Naive thymus-derived CD4-positive, alpha-beta T cell (primary cell): ENCODE data around the gene MYEOV. TPM values are rescaled to one million over a fixed set of nuclear protein-coding genes. Genes with fewer than 3 reads are reported as not detected.

Experiments used
- ATAC-seq: fragments of 150-1000 bp; cut with Tn5 transposase; 2 replicates; pipeline ENCODE4 v1.10.0; 2021; ENCODE audit warnings: mild to moderate bottlenecking, moderate library complexity
- CTCF ChIA-PET: fragments of 350-600 bp; sonication (Branson Sonifier 250); formaldehyde crosslinking; loops from one replicate; lab custom pipeline; 2021; ENCODE audit warnings: antibody characterized with exemption; lab: Charles Lee
- POLR2A ChIA-PET: fragments of 350-600 bp; sonication (Branson Sonifier 250); formaldehyde crosslinking; loops from one replicate; lab custom pipeline; 2021; ENCODE audit warnings: antibody characterized with exemption, inconsistent platforms; lab: Charles Lee
- DNase-seq, 9 donors: peaks; one replicate each; pipeline versions ENCODE4 v3.0.0 to v3.0.0-alpha.2; 2020 to 2022; ENCODE audit warnings: mixed read lengths in 1 of 9
- H3K27ac ChIP-seq: one replicate; pipeline ENCODE4 v1.7.0; 2013; ENCODE audit warnings: mild to moderate bottlenecking, low read depth, low read length, moderate library complexity
- H3K27me3 ChIP-seq, 2 donors: one replicate each; pipeline ENCODE4 v1.7.0; 2013; ENCODE audit warnings: low read length in 2 of 2, mild to moderate bottlenecking in 2 of 2, moderate library complexity in 2 of 2; ENCODE audit not compliant: control insufficient read depth in 2 of 2, insufficient read depth in 2 of 2
- H3K36me3 ChIP-seq, 3 experiments: 1 replicate in 2 of 3; 2 replicates in 1 of 3; pipeline ENCODE4 v1.7.0; 2013; ENCODE audit warnings: low read length in 3 of 3, mild to moderate bottlenecking in 3 of 3, moderate library complexity in 1 of 3; ENCODE audit not compliant: insufficient read depth in 3 of 3, control insufficient read depth in 2 of 3
- H3K4me1 ChIP-seq, 2 donors: one replicate each; pipeline ENCODE4 v1.7.0; 2013; ENCODE audit warnings: low read length in 2 of 2, mild to moderate bottlenecking in 2 of 2, moderate library complexity in 1 of 2; ENCODE audit not compliant: control insufficient read depth in 2 of 2, insufficient read depth in 2 of 2
- H3K4me3 ChIP-seq: 2 replicates; pipeline ENCODE4 v1.7.0; 2013; ENCODE audit warnings: mild to moderate bottlenecking, low read length
- H3K9me3 ChIP-seq, 3 experiments: 1 replicate in 2 of 3; 2 replicates in 1 of 3; pipeline ENCODE4 v1.7.0; 2013; ENCODE audit warnings: low read length in 3 of 3; ENCODE audit not compliant: control insufficient read depth in 2 of 3
- H3K27ac Mint-ChIP-seq, 9 donors: one replicate each; pipeline ENCODE4 v1.8.0; 2020 to 2022; ENCODE audit warnings: mixed read lengths in 9 of 9, mild to moderate bottlenecking in 8 of 9, moderate library complexity in 5 of 9, inconsistent platforms in 2 of 9
- H3K27me3 Mint-ChIP-seq, 5 donors: one replicate each; pipeline ENCODE4 v1.8.0; 2021 to 2022; ENCODE audit warnings: mixed read lengths in 5 of 5, mild to moderate bottlenecking in 1 of 5
- H3K36me3 Mint-ChIP-seq, 5 donors: one replicate each; pipeline ENCODE4 v1.8.0; 2020 to 2022; ENCODE audit warnings: mixed read lengths in 5 of 5, mild to moderate bottlenecking in 3 of 5, inconsistent platforms in 1 of 5
- H3K4me1 Mint-ChIP-seq, 7 donors: one replicate each; pipeline ENCODE4 v1.8.0; 2020 to 2022; ENCODE audit warnings: mixed read lengths in 7 of 7, mild to moderate bottlenecking in 3 of 7, inconsistent platforms in 1 of 7
- H3K4me3 Mint-ChIP-seq, 10 donors: one replicate each; pipeline ENCODE4 v1.8.0; 2020 to 2022; ENCODE audit warnings: mild to moderate bottlenecking in 10 of 10, mixed read lengths in 10 of 10, moderate library complexity in 6 of 10, inconsistent platforms in 2 of 10
- H3K9me3 Mint-ChIP-seq, 11 donors: one replicate each; pipeline ENCODE4 v1.8.0; 2020 to 2022; ENCODE audit warnings: mixed read lengths in 11 of 11, mild to moderate bottlenecking in 4 of 11, inconsistent platforms in 1 of 11, moderate library complexity in 1 of 11
- intact Hi-C, 2 donors: fragments of 100-400 bp; cut with micrococcal nuclease; formaldehyde crosslinking; loops; one replicate each; pipeline ENCODE4 v1.15.1; 2023
- polyA plus RNA-seq, 2 donors: library from polyadenylated mRNA; unstranded; fragments of 300-500 nt; fragmentation: Illumina TruSeq; gene quantifications; one replicate each; pipeline ENCODE4 v1.2.3, GENCODE V29; 2021
- total RNA-seq, 6 experiments: library from RNA in 5 of 6; stranded (reverse) in 5 of 6; gene quantifications; 1 replicate in 5 of 6; 2 replicates in 1 of 6; pipeline ENCODE4 v1.2.3 and lab custom pipeline; 2021 to 2026

MYEOV gene
- total and polyA plus RNA-seq, 7 experiments from 2014 or later = 0.20 to 0.32 TPM; not detected in 5

DNA sequence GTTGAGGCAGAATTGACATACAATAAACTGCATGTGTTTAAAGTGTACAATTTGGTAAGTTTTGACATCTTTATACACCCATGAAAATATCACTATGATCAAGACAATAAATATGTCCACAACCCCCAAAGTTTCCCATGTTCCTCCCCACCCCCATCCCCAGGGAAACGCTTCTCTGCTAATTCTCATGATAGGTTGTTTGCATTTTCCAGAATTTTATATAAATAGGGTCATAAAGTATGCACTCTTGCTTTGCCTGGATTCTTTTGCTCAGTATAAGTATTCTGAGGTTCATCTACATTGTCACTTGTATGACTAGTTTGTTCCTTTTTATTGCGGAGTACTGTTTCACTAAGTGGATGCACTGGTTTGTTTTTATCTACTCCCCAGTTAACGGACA is 35.6 kb downstream of the MYEOV start:
- H3K9me3 ChIP-seq = no peaks in the 10 kb centered on the region
- Mint-ChIP-seq H3K4me3 (no peak overlapping the region), H3K4me1 (peaks cover 0 to 4% (median 0%) of the 10 kb centered on the region in 7 donors), H3K9me3 (peaks cover 0 to 4% (median 0%) of the 10 kb centered on the region in 11 donors), H3K27me3 (peaks cover 0 to 22% (median 0%) of the 10 kb centered on the region in 5 donors), H3K36me3 (peaks cover 0 to 7% (median 0%) of the 10 kb centered on the region in 5 donors), H3K27ac (no peak overlapping the region)
- ChIA-PET CTCF (no interaction called here), POLR2A (no interaction called here)
- no peaks in the 10 kb centered on the region for H3K27me3 ChIP-seq
- intact Hi-C loops = no loop called here
- DNase-seq (no peak), ATAC-seq (no peak)
- H3K36me3 ChIP-seq = no peaks in the 10 kb centered on the region
- H3K4me1 ChIP-seq = no peaks in the 10 kb centered on the region
- no peak overlapping the region for H3K27ac ChIP-seq
- H3K4me3 ChIP-seq = no peak overlapping the region

DNA sequence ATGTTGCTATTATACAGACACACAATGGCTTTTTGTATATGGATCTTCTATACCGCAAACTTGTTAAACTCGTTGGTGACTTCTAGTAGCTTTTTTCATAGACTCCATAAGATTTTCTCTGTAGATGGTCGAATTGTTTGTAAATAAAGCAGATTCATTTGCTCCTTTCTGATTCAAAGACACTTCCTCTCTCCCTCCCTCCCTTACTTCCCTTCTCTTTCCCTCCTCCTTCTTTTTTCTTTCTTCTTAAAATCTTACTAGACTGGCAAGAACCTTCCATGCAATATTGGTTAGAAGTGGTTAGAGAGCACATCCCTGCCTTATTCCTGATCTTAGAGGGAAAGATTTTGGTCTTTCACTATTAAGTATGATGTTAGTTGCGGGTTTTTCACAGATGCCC is 36.4 kb downstream of the MYEOV start:
- Mint-ChIP-seq H3K9me3 (peaks cover 0 to 4% (median 0%) of the 10 kb centered on the region in 11 donors), H3K4me3 (no peak overlapping the region), H3K36me3 (peaks cover 0 to 7% (median 0%) of the 10 kb centered on the region in 5 donors), H3K4me1 (peaks cover 0 to 11% (median 2%) of the 10 kb centered on the region in 7 donors), H3K27me3 (peaks cover 0 to 22% (median 0%) of the 10 kb centered on the region in 5 donors), H3K27ac (no peak overlapping the region)
- ChIA-PET POLR2A (no interaction called here), CTCF (no interaction called here)
- no peaks in the 10 kb centered on the region for H3K9me3 ChIP-seq
- no peak overlapping the region for H3K4me3 ChIP-seq
- H3K36me3 ChIP-seq = no peaks in the 10 kb centered on the region
- H3K27ac ChIP-seq = no peak overlapping the region
- no peaks in the 10 kb centered on the region for H3K4me1 ChIP-seq
- no peaks in the 10 kb centered on the region for H3K27me3 ChIP-seq
- DNase-seq (no peak), ATAC-seq (no peak)
- intact Hi-C loops = no loop called here

DNA sequence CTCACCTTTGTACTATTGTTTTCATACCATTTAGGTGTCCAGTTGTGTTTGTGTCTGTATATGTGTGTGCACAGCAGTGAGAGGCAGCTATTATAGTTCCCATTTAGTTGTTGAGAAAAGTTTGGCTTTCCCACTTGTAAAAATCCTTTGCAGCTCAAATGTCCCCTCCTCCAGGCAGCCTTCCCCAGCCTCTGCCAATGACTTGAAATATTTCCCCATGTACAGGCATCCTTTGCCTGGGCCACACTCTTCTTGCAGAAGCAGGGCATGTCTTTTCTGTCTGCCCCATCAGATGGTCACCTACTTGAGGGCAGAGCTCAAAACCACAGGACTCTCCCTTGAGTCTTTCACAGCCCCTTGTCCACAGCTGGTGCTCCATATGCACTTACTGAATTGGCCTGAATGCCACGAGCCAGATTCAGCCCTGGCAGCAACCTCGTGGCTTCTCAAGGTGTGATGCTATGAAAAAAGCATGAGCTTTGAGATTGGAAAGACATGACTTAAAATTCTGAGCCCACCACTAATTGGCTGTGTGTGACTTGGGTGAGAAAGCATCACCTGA is 39.3 kb downstream of the MYEOV start:
- no peaks in the 10 kb centered on the region for H3K9me3 ChIP-seq
- Mint-ChIP-seq H3K4me3 (no peak overlapping the region), H3K27me3 (peaks cover 0 to 22% (median 0%) of the 10 kb centered on the region in 5 donors), H3K27ac (no peak overlapping the region), H3K4me1 (peaks cover 10 to 39% (median 24%) of the 10 kb centered on the region in 7 donors), H3K36me3 (peaks cover 0 to 7% (median 0%) of the 10 kb centered on the region in 5 donors), H3K9me3 (peaks cover 0 to 4% (median 0%) of the 10 kb centered on the region in 11 donors)
- ATAC-seq = no peak
- peak in 1 of 9 donors; percentile 6 for DNase-seq
- no peak overlapping the region for H3K4me3 ChIP-seq
- no peaks in the 10 kb centered on the region for H3K27me3 ChIP-seq
- intact Hi-C loops = no loop called here
- no peak overlapping the region for H3K27ac ChIP-seq
- H3K4me1 ChIP-seq = peaks cover 12 to 21% of the 10 kb centered on the region in 2 donors
- ChIA-PET CTCF (no interaction called here), POLR2A (no interaction called here)
- no peaks in the 10 kb centered on the region for H3K36me3 ChIP-seq

DNA sequence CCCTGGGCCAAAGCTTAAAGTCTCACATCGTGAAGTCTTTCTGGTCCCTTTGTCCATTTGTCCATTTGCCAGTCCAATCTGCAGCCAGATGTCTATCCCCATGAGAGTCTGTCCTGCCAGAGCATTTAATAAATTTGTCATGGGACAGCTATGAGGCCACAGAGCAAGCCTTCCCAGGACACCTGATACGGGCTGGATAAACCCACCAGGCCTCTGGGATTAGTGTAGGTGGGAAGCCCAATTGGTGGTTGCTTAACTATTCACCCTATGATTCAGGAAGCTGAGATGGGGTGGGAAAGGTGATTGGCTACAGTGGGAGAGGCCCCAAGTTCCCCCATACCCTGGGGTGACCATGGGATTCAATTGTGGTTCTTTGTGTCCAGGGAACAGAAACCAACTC is 39.9 kb downstream of the MYEOV start:
- Mint-ChIP-seq H3K27ac (peak overlapping the region in 3 of 9 donors; percentile 19 to 31 (median 25)), H3K4me3 (no peak overlapping the region), H3K4me1 (peaks cover 14 to 44% (median 29%) of the 10 kb centered on the region in 7 donors), H3K27me3 (peaks cover 0 to 22% (median 0%) of the 10 kb centered on the region in 5 donors), H3K9me3 (peaks cover 0 to 4% (median 0%) of the 10 kb centered on the region in 11 donors), H3K36me3 (peaks cover 0 to 7% (median 0%) of the 10 kb centered on the region in 5 donors)
- Histone ChIP-seq H3K27ac (no peak overlapping the region), H3K9me3 (no peaks in the 10 kb centered on the region), H3K4me3 (no peak overlapping the region), H3K36me3 (no peaks in the 10 kb centered on the region), H3K4me1 (peaks cover 12 to 25% of the 10 kb centered on the region in 2 donors), H3K27me3 (no peaks in the 10 kb centered on the region)
- intact Hi-C loops = no loop called here
- ChIA-PET POLR2A (no interaction called here), CTCF (no interaction called here)
- ATAC-seq (no peak), DNase-seq (peak in 1 of 9 donors; percentile 6)

GRCh38 chr11:69335007-69335780 is 41.2 kb downstream of the MYEOV start:
- Histone ChIP-seq H3K27me3 (no peaks in the 10 kb centered on the region), H3K9me3 (peaks cover 0 to 6% (median 0%) of the 10 kb centered on the region in 3 experiments), H3K4me3 (no peak overlapping the region), H3K27ac (no peak overlapping the region), H3K4me1 (peaks cover 12 to 28% of the 10 kb centered on the region in 2 donors), H3K36me3 (no peaks in the 10 kb centered on the region)
- intact Hi-C loops = loop anchor here in 1 of 2 donors (5.0 kb wide), 1 partner anchor 38 kb away; no protein-coding TSS in a partner anchor
- ATAC-seq = no peak
- peaks cover 0 to 16% (median 0%) of the 10 kb centered on the region in 5 donors for H3K27me3 Mint-ChIP-seq
- H3K27ac Mint-ChIP-seq = peak overlapping the region in 3 of 9 donors; percentile 51 to 83 (median 54)
- H3K36me3 Mint-ChIP-seq = peaks cover 0 to 7% (median 3%) of the 10 kb centered on the region in 5 donors
- ChIA-PET POLR2A (no interaction called here), CTCF (no interaction called here)
- peak in 1 of 9 donors; percentile 16 for DNase-seq
- peaks cover 21 to 53% (median 38%) of the 10 kb centered on the region in 7 donors for H3K4me1 Mint-ChIP-seq
- peaks cover 0 to 11% (median 5%) of the 10 kb centered on the region in 11 donors for H3K9me3 Mint-ChIP-seq
- peak overlapping the region in 4 of 10 donors; percentile 14 to 47 (median 28) for H3K4me3 Mint-ChIP-seq

DNA sequence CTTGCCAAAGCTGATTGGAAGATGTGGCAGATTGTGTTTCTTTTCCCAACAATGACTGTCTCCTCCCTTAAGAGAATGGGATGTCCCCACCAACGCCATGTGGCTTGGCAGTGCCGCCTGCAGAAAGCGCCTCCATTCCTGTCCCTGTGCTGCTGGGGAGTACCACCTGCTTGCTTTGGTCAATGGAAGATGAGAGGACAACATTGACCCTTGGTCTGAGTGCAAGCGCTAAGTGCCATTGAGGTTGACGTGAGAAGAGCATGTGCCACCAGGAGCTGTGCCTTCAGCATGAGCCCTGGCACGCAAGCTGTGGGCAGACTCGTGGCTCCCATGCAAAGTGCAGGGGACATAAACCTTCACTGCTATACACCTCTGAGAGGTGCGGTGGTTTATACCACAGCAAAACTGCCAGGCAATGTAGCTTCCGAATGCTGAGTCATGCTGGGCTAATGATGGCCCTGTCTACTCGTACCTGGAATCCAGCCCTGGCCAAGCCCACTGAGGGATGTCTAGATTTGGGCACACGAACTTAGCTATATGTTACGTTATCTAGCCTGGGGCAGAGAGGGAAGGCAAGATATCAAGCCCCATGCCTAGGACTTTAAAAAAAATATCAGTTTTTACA is 41.9 kb downstream of the MYEOV start:
- POLR2A ChIA-PET = interaction anchor here (1.1 kb wide), 2 partner anchors 8 to 27 kb away, joined by 3 to 4 read pairs; no protein-coding TSS in a partner anchor
- H3K36me3 ChIP-seq = no peaks in the 10 kb centered on the region
- DNase-seq = peak in 1 of 9 donors; percentile 19
- Mint-ChIP-seq H3K27me3 (peaks cover 0 to 12% (median 0%) of the 10 kb centered on the region in 5 donors), H3K4me1 (peaks cover 21 to 53% (median 42%) of the 10 kb centered on the region in 7 donors), H3K9me3 (peaks cover 0 to 16% (median 5%) of the 10 kb centered on the region in 11 donors), H3K4me3 (peak overlapping the region in 2 of 10 donors; percentile 37 to 47), H3K36me3 (peaks cover 0 to 7% (median 3%) of the 10 kb centered on the region in 5 donors), H3K27ac (peak overlapping the region in 5 of 9 donors; percentile 18 to 85 (median 64))
- H3K27ac ChIP-seq = no peak overlapping the region
- no peak overlapping the region for H3K4me3 ChIP-seq
- CTCF ChIA-PET = no interaction called here
- peaks cover 0 to 13% (median 0%) of the 10 kb centered on the region in 3 experiments for H3K9me3 ChIP-seq
- intact Hi-C loops = loop anchor here in 1 of 2 donors (2.0 to 5.0 kb wide), 2 partner anchors 23 to 39 kb away; no protein-coding TSS in a partner anchor
- H3K27me3 ChIP-seq = no peaks in the 10 kb centered on the region
- H3K4me1 ChIP-seq = peaks cover 12 to 28% of the 10 kb centered on the region in 2 donors
- ATAC-seq = no peak
